COR-L47 (cell line): ENCODE data around the gene TBX4.

ENCODE experiments used
- DNase-seq: peaks from one replicate; lab custom pipeline; 2025; lab: John Stamatoyannopoulos, UW

Gene TBX4

GRCh38 chr17:61454381-61455323 lies 2.4 kb downstream of the TBX4 start:
- DNase-seq: no peak

DNA sequence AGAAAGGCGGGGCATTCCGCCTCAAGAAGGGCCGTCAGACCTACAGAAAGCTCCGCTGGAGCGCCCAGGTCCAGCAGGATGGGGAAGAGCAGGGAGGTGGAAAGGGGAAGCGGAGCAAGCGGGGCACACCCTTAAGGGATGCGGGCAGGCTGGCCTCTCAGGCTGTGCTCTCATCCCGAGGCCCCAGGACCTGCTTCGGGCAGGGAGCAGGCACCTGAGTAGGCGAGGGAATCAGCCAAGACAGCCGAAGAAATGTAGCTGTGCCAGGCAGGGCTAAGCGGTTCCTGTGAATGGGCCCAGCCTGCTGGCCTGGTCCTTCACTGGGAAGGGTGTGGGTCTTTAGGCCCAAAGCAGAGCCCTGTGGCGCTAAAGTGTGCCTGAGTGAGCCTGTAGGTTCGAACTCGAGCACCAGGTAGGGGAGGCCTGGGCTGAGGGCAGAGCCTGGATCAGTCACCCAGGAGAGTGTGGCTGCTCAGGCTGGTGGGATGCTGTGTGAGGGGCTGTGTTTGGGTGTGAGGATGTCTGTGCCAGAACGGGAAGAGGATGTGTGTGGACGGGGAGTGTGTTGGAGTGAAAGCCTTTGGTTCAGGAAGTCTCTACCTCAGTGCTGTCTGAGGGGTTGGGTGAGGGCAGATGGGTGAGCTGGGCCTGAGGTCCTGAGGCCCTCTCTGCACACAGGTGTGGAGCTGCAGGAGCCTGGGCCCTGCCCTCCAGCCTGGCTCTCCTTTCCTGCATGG lies 3.3 kb downstream of the TBX4 start:
- no peak for DNase-seq

DNA sequence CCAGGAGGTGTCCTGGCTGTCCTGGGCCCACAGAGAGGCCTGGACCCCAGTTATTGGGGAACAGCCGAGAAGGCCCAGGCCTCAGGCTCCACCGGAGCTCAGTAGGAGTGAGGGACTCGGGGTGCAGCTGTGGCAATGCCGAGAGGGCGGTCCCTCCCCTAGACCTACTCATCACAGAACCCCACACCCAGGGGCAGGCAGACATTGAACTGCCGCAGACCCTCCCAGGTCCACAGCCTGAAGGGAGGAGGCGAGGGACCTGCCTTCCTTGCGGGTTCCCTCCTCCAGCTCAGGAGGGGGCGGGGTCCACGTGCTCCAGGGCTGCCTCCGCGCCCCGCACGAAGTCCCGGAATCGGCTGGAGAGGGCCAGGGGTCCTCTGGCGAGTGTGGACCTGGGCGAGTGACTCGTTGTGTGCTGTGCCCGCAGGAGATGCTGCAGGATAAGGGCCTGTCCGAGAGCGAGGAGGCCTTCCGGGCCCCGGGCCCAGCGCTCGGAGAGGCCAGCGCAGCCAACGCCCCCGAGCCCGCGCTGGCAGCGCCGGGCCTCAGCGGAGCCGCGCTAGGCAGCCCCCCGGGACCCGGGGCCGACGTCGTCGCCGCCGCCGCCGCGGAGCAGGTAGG lies 3.9 kb downstream of the TBX4 start:
- no peak for DNase-seq

DNA sequence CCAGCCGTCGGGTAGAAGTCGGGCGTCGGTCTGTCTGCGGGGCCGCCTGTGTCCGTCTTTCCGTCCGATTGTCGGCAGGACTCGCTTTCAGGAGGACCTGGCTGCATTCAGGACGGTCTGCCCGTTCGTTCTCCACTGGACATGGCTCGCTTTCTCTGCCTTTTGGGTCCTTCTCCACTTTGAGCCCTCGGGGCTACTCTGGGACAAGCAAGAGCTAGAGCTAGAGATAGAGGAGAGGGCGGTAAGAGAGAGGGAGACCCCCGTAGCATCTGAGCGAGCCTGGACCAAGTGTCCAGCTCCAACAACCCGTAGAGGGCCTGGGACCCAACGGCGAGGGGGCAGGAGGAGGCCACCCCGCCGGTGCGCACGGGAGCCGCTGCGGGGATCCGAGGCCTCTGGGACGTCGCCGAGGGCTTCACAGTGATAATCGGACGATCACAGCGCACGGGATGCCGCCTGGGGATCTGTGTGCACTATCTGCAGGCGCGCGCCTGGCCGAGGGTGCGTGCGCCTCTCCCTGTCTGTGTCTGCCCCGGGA lies 4.5 kb downstream of the TBX4 start:
- DNase-seq: no peak

DNA sequence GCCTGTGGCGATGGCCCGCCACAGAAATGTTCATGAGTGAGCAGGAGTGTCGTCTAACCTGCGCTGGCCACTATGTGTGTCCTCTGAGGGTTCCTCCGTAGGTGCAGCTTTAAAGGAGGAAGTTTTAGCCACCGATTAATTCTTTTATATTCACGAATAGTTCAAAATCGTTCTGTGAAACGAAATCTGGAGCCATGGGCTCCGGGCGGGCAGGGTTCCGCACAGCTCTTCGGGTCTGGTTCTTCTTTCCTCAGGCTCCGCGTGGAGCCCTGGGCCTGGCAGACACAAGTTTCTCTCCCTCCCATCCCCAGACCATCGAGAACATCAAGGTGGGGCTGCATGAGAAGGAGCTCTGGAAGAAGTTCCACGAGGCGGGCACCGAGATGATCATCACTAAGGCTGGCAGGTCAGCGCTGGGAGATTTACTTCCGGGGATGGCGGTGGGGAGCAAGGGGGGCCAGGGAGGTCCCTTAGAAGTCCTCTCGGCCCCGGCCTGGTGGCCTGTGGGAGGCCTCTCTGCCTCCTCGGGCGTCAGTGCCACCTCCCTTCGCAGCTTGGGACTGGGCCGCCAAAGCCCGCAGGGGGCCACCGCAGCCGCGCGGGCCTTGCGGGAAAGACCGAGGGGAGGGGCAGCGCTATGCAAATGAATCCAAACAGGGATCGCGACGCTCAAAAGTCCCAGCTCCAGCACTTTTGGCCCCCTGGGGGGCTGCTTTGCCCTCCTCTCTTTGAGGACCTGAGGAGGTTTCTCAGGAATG lies 5.2 kb downstream of the TBX4 start:
- no peak for DNase-seq

- DNase-seq: no peak
These were observed 5.8 kb downstream of the TBX4 start for GRCh38 chr17:61458000-61458399.

- DNase-seq: no peak
These were observed 6.4 kb downstream of the TBX4 start for GRCh38 chr17:61458421-61459141.

- DNase-seq: no peak
These were observed 7.1 kb downstream of the TBX4 start for GRCh38 chr17:61459142-61459809.

GRCh38 chr17:61459939-61460718 lies 7.9 kb downstream of the TBX4 start:
- DNase-seq: no peak

- no peak for DNase-seq
These were observed 8.8 kb downstream of the TBX4 start for GRCh38 chr17:61460796-61461585.

DNA sequence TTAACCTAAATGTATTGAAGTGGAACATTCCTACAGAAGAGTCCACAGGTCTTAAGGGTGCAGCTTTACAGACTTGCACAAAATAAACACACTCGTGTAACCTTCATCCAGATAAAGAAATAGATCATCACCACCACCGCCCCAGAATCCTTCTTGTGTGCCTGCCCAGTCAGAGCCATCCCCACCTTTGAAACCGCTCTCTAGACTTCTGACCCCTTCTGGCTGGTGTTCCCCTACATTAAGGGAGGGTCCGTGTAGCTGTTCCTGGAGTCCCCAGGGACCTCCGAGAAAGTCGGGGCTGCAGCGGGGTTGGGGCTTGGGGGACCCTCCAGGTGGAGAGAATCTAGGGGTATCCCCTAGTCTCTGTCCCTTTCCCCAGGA lies 9.4 kb downstream of the TBX4 start:
- DNase-seq: no peak

- DNase-seq: no peak
These were observed 9.9 kb downstream of the TBX4 start for GRCh38 chr17:61461967-61462718.

DNA sequence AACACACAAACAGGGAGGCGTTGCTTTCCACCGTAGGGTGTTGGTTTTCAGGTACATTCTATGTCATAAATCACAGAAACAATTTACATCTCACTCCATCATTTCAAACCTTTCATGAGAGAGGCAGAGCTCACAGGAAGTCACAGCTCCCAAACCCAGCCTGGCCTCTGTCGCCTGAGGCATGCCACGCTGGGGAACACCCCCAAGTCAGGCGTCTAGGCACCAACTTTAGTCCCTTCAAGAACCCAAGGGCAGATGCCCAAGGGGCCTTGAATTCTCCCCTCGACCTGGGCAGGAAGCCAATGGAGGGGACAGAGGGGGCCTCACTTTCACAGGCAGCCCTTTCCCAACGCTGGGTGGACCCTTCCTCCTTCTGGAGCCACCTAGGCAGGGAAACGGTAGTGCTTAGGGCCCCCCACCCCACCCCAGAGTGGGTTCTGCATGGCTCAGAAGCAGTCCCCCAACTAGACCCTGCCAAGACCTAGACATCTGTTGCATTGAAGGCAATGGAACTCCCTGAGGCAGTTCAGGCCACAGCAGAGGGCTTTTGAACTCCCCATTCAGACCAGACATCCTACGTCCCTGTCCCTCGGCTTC lies 10.6 kb downstream of the TBX4 start:
- no peak for DNase-seq

- no peak for DNase-seq
These were observed 11.3 kb downstream of the TBX4 start for GRCh38 chr17:61463316-61464129.

DNA sequence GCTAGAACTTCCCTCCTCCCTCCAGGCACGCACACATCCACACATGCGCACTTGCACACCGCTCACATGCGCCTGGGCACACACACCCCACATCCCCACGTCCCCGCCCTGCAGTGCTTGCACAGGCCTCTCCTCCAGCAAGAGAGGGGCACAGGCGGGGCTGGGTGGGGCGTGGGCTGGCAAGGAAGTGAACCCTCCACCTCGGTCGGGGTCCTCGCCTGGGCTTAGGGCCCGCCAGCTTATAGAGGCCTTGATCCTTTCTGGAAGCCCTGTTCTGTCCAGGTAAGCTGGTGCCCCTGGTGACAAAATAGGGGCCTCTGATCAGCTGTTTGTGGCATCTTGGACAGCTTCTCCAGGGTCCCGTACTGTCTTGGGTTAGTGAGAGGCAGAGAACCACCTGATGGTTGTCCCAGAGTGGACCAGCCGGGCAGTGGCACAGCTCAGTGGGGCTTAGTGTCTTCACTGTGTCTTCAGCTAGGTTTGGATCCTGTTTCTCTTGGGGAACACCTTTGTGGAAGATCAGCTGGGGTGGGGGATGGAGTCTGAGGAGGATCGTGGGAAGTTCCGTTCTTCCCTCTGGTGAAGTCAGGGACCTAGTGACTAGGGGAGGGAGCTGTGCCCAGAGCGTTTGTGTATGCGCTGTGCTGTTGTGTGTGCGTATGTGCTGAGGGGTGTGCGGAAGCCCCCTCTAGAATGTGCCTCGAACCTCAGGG lies 12.1 kb downstream of the TBX4 start:
- no peak for DNase-seq

- DNase-seq: no peak
These were observed 12.6 kb downstream of the TBX4 start for GRCh38 chr17:61464843-61465180.
